ENCODE data around the gene TBXA2R. TPM values are rescaled to one million over a fixed set of nuclear protein-coding genes. Genes with fewer than 3 reads are reported as not detected.

The TBXA2R gene
- total and polyA plus RNA-seq, 2 of the 8 experiments (the other 6 are each of a cell fraction or from before 2014, with no cell fraction given), result 0.39 to 0.50 TPM

DNA sequence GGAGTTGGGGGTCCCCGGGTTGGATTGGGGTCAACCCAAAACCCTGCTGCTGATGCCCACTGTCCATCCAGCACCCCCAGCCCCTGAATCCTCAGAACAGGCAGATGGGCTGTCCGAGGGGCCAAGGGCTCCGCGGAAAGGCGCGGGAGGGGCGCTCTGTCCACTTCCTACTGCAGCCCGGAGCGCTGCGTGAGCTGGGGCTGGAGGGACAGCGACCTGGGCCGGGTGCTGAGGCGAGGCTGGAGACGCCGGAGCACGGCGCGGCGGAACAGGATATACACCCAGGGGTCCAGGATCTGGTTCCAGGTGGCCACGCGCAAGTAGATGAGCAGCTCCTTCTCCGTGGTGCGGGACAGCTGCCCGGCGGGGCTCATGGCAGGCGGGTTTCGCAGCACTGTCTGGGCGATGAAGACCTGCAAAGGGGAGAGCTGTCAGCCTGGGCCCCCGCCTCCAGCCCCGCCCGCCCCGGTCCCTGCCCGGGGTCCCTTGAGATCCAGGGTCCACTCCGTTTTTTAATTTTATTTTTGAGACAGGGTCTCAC, 11.1 kb downstream of the TBXA2R start:
- FAIRE-seq, result no peak

More for the DNA sequence above, 11.1 kb downstream of the TBXA2R start:
- H3K9me3 ChIP-seq (ENCODE audit: insufficient read depth in 2 of 2, low read depth in 1 of 2, low read length in 1 of 2), result peaks cover 3 to 4% of the 10 kb centered on the region in 2 experiments; a peak in 3 of 4 replicates
- H3K79me1 ChIP-seq (ENCODE audit: low read depth, low read length), result no peaks in the 10 kb centered on the region; the same call in 1 of the 2 replicates
- H2AK5ac ChIP-seq (ENCODE audit: low read depth, low read length), result no peak overlapping the region
- no peak overlapping the region for H2BK120ac ChIP-seq (replicated peaks; ENCODE audit: low read depth, low read length)
- no peak overlapping the region for H3K23ac ChIP-seq (ENCODE audit: insufficient read length)
- CTCF ChIA-PET (ENCODE audit: partially characterized antibody), result interaction anchor here (0.7 to 3.3 kb wide), 6 partner anchors 10 to 1362 kb away, joined by 3 to 14 read pairs (median 4); partner anchors contain the start of gene GIPC3
- peaks cover 0 to 2% (median 0%) of the 10 kb centered on the region in 4 experiments; a peak in 2 of 7 replicates for H3K27me3 ChIP-seq (replicated peaks in 1 of 4; ENCODE audit: control insufficient read depth in 3 of 4, extremely low read depth in 1 of 4, insufficient read depth in 3 of 4, low read length in 3 of 4)
- no peak for TF ChIP-seq GTF2F1 (IDR thresholded peaks at IDR 0.05; ENCODE audit: borderline replicate concordance, low read depth, low read length)
- TF ChIP-seq TAF7 (optimal IDR thresholded peaks at IDR 0.05; ENCODE audit: borderline replicate concordance, low read depth, low read length), result no peak
- TF ChIP-seq POLR2AphosphoS5 (IDR thresholded peaks at IDR 0.05; ENCODE audit: low read depth, low read length), result no peak
- POLR2A ChIA-PET (ENCODE audit: partially characterized antibody), result interaction anchor here (0.6 to 1.7 kb wide), 2 partner anchors 32 to 64 kb away, joined by 3 to 4 read pairs; no protein-coding TSS in a partner anchor
- H3K14ac ChIP-seq (ENCODE audit: insufficient read length), result no peak overlapping the region
- H4K5ac ChIP-seq (ENCODE audit: insufficient read length, low read depth, low read length), result no peak overlapping the region
- H2BK5ac ChIP-seq (ENCODE audit: low read depth, low read length), result no peak overlapping the region
- no peaks in the 10 kb centered on the region for H3K4me1 ChIP-seq (replicated peaks in 1 of 4; ENCODE audit: control insufficient read depth in 3 of 4, insufficient read depth in 4 of 4, low read length in 3 of 4)
- no peak overlapping the region for H2AFZ ChIP-seq (ENCODE audit: low read length)
- 92% methylated on average over 17 of the region's 34 CpGs; no CpG with 5 or more reads in 1 of the 2 experiments for WGBS, 2 experiments (ENCODE audit: extremely low coverage in 1 of 2, insufficient coverage in 1 of 2, insufficient read length in 1 of 2, insufficient replicate concordance in 2 of 2, low coverage in 1 of 2, low lambda C conversion rate in 2 of 2, missing lambda C conversion rate in 1 of 2)
- no peak overlapping the region for H2BK12ac ChIP-seq (ENCODE audit: low read depth, low read length)
- no peak overlapping the region for H3K9ac ChIP-seq (replicated peaks in 1 of 4; ENCODE audit: extremely low read depth in 1 of 4, low read depth in 3 of 4, low read length in 3 of 4)
- H2BK15ac ChIP-seq (ENCODE audit: low read length), result no peak overlapping the region
- no peak overlapping the region for H3K4me2 ChIP-seq (ENCODE audit: insufficient read depth in 1 of 2, low read depth in 2 of 2, low read length in 2 of 2)
- H3K36me3 ChIP-seq (ENCODE audit: control insufficient read depth in 2 of 4, insufficient read depth in 4 of 4, low read length in 3 of 4), result no peaks in the 10 kb centered on the region
- no peaks in the 10 kb centered on the region for H3K79me2 ChIP-seq (ENCODE audit: control insufficient read depth in 1 of 2, insufficient read depth in 2 of 2, low read length in 2 of 2)
- H3K23me2 ChIP-seq (ENCODE audit: low read depth, low read length), result no peaks in the 10 kb centered on the region
- no peak overlapping the region for H3K18ac ChIP-seq (ENCODE audit: extremely low read depth, low read length)
- H3K56ac ChIP-seq (replicated peaks; ENCODE audit: insufficient read length, low read depth, low read length), result no peak overlapping the region
- H3K4ac ChIP-seq (replicated peaks; ENCODE audit: insufficient read length, low read depth, low read length), result no peak overlapping the region
- no peak overlapping the region for H3K27ac ChIP-seq (ENCODE audit: low read depth, low read length)
- no peak for DNase-seq (ENCODE audit: low read depth in 1 of 2, low spot score in 2 of 2)
- H3K4me3 ChIP-seq (ENCODE audit: extremely low read depth in 1 of 4, insufficient read depth in 2 of 4, low read depth in 3 of 4, low read length in 4 of 4), result no peak overlapping the region
- no peak overlapping the region for H4K8ac ChIP-seq (ENCODE audit: extremely low read depth, insufficient read depth, low read length)
- no peak overlapping the region for H2BK20ac ChIP-seq (ENCODE audit: low read length)
- no peak overlapping the region for H4K91ac ChIP-seq (replicated peaks; ENCODE audit: insufficient read length, low read length)
- H4K20me1 ChIP-seq (replicated peaks in 1 of 2; ENCODE audit: control insufficient read depth in 1 of 2, insufficient read depth in 2 of 2, low read length in 2 of 2), result peaks cover 0 to 2% of the 10 kb centered on the region in 2 experiments
